ENCODE measurements around the gene ZNF316. TPM values are rescaled to one million over a fixed set of nuclear protein-coding genes. Genes with fewer than 3 reads are reported as not detected.

The ZNF316 gene
- total RNA-seq, 4 donors from 2014 or later: 32.1 to 77.7 (median 36.2) TPM

- TF ChIP-seq CTCF (IDR thresholded peaks at IDR 0.05) (no peak), POLR2A (IDR thresholded peaks at IDR 0.05) (no peak), EP300 (IDR thresholded peaks at IDR 0.05) (no peak)
- peaks cover 0 to 100% (median 0%) of the 10 kb centered on the region in 3 donors for H3K36me3 ChIP-seq
- H3K9me3 ChIP-seq: peaks cover 0 to 1% (median 0%) of the 10 kb centered on the region in 4 donors
- no peak overlapping the region for H3K4me3 ChIP-seq
- no peaks in the 10 kb centered on the region for H3K27me3 ChIP-seq
- H3K4me1 ChIP-seq: no peaks in the 10 kb centered on the region
- 46 to 49% methylated on average over 3 to 4 of the region's 8 CpGs for WGBS, 2 donors
- no peak overlapping the region for H3K27ac ChIP-seq
- no peak for DNase-seq (ENCODE audit: low spot score in 2 of 2)
These were observed 9.3 kb downstream of the ZNF316 start for GRCh38 chr7:6646465-6646864.

- Histone ChIP-seq H3K27me3 (no peaks in the 10 kb centered on the region), H3K4me3 (no peak overlapping the region), H3K36me3 (peaks cover 0 to 100% (median 0%) of the 10 kb centered on the region in 3 donors), H3K4me1 (no peaks in the 10 kb centered on the region), H3K9me3 (peaks cover 0 to 7% (median 0%) of the 10 kb centered on the region in 4 donors), H3K27ac (no peak overlapping the region)
- TF ChIP-seq CTCF (IDR thresholded peaks at IDR 0.05) (no peak), EP300 (IDR thresholded peaks at IDR 0.05) (no peak), POLR2A (IDR thresholded peaks at IDR 0.05) (no peak)
- 84 to 92% methylated on average over 8 of the region's 8 CpGs for WGBS, 2 donors
- no peak for DNase-seq (ENCODE audit: low spot score in 2 of 2)
These were observed 10.0 kb downstream of the ZNF316 start for GRCh38 chr7:6647080-6647479.

- H3K4me1 ChIP-seq: no peaks in the 10 kb centered on the region
- peaks cover 4 to 100% (median 4%) of the 10 kb centered on the region in 3 donors for H3K36me3 ChIP-seq
- H3K4me3 ChIP-seq: no peak overlapping the region
- no peak for TF ChIP-seq EP300 (IDR thresholded peaks at IDR 0.05)
- no peak for TF ChIP-seq CTCF (IDR thresholded peaks at IDR 0.05)
- no peak for TF ChIP-seq POLR2A (IDR thresholded peaks at IDR 0.05)
- DNase-seq (ENCODE audit: low spot score in 2 of 2): no peak
- H3K9me3 ChIP-seq: peaks cover 0 to 12% (median 0%) of the 10 kb centered on the region in 4 donors
- no peaks in the 10 kb centered on the region for H3K27me3 ChIP-seq
- WGBS, 2 donors: 92 to 93% methylated on average over 14 of the region's 14 CpGs
- H3K27ac ChIP-seq: no peak overlapping the region
These were observed 10.4 kb downstream of the ZNF316 start for GRCh38 chr7:6647541-6647940.

- no peak for DNase-seq (ENCODE audit: low spot score in 2 of 2)
- H3K9me3 ChIP-seq: peaks cover 0 to 18% (median 0%) of the 10 kb centered on the region in 4 donors
- peaks cover 5 to 100% (median 7%) of the 10 kb centered on the region in 3 donors for H3K36me3 ChIP-seq
- 76 to 94% methylated on average over 12 to 15 of the region's 17 CpGs for WGBS, 2 donors
- H3K4me3 ChIP-seq: no peak overlapping the region
- no peaks in the 10 kb centered on the region for H3K4me1 ChIP-seq
- no peak for TF ChIP-seq CTCF (IDR thresholded peaks at IDR 0.05)
- TF ChIP-seq EP300 (IDR thresholded peaks at IDR 0.05): no peak
- no peaks in the 10 kb centered on the region for H3K27me3 ChIP-seq
- no peak overlapping the region for H3K27ac ChIP-seq
These were observed 11.1 kb downstream of the ZNF316 start for GRCh38 chr7:6648066-6648814.

- H3K27me3 ChIP-seq: no peaks in the 10 kb centered on the region
- TF ChIP-seq EP300 (IDR thresholded peaks at IDR 0.05) (no peak), POLR2A (IDR thresholded peaks at IDR 0.05) (no peak), CTCF (IDR thresholded peaks at IDR 0.05) (no peak)
- no peak overlapping the region for H3K4me3 ChIP-seq
- H3K27ac ChIP-seq: no peak overlapping the region
- peaks cover 0 to 18% (median 0%) of the 10 kb centered on the region in 4 donors for H3K9me3 ChIP-seq
- peaks cover 5 to 100% (median 7%) of the 10 kb centered on the region in 3 donors for H3K36me3 ChIP-seq
- no peak for DNase-seq (ENCODE audit: low spot score in 2 of 2)
- WGBS, 2 donors: 90 to 91% methylated on average over 4 to 5 of the region's 5 CpGs
- no peaks in the 10 kb centered on the region for H3K4me1 ChIP-seq
These were observed 11.6 kb downstream of the ZNF316 start for GRCh38 chr7:6648815-6649104.

Measured in tibial nerve (tissue), 4 donors.